GM12878 (cell line): ENCODE results near the gene TMEM61. TPM values are rescaled to one million over a fixed set of nuclear protein-coding genes. Genes with fewer than 3 reads are reported as not detected.
A peak's percentile ranks its signal among the peaks of the same experiment; 100 is the strongest.

Source experiments
- ATF2 ChIP-seq: IDR thresholded peaks from 2 replicates; pipeline ENCODE4 v1.6.1; 2012; ENCODE audit warnings: low read length, inconsistent platforms
- CHD2 ChIP-seq: IDR thresholded peaks from 2 replicates; pipeline ENCODE4 v1.6.1; 2011; ENCODE audit warnings: low read depth, low read length, improper control_type of control experiment, borderline replicate concordance
- CREM ChIP-seq: IDR thresholded peaks from 2 replicates; pipeline ENCODE4 v1.6.1; 2014; ENCODE audit warnings: antibody characterized with exemption, low read depth
- EED ChIP-seq: sonication (generic); IDR thresholded peaks from 2 replicates; pipeline ENCODE4 v1.6.1; 2016; ENCODE audit warnings: antibody characterized with exemption, low read depth
- EGR1 ChIP-seq, 2 experiments: IDR thresholded peaks; 1 replicate in 1 of 2; 2 replicates in 1 of 2; pipeline ENCODE4 v1.6.1; 2011 to 2012; ENCODE audit warnings: low read depth in 2 of 2, low read length in 2 of 2, borderline replicate concordance in 1 of 2, mild to moderate bottlenecking in 1 of 2, moderate library complexity in 1 of 2
- ETV6 ChIP-seq, 2 experiments: fragments of 450-650 bp in 1 of 2; IDR thresholded peaks in 1 of 2; conservative IDR thresholded peaks in 1 of 2; 2 replicates each; pipeline ENCODE4 v1.6.1; 2014; ENCODE audit warnings: antibody characterized with exemption in 1 of 2, borderline replicate concordance in 1 of 2, low read depth in 1 of 2, mild to moderate bottlenecking in 1 of 2, moderate library complexity in 1 of 2
- FOXM1 ChIP-seq: IDR thresholded peaks from 2 replicates; pipeline ENCODE4 v1.6.1; 2012; ENCODE audit warnings: low read depth, mild to moderate bottlenecking, inconsistent platforms, low read length, moderate library complexity
- GABPA ChIP-seq: IDR thresholded peaks from 2 replicates; pipeline ENCODE4 v1.6.1; 2014; ENCODE audit warnings: antibody characterized with exemption, low read depth, mild to moderate bottlenecking, inconsistent platforms
- IKZF1 ChIP-seq: fragments of 450-650 bp; conservative IDR thresholded peaks from 2 replicates; pipeline ENCODE4 v1.6.1; 2017; ENCODE audit warnings: antibody characterized with exemption, mild to moderate bottlenecking
- JUND ChIP-seq: IDR thresholded peaks from 2 replicates; pipeline ENCODE4 v1.6.1; 2012; ENCODE audit warnings: low read depth, mild to moderate bottlenecking, low read length, improper control_type of control experiment, moderate library complexity
- MEF2A ChIP-seq: IDR thresholded peaks from 2 replicates; pipeline ENCODE4 v1.6.1; 2011; ENCODE audit warnings: low read depth, mild to moderate bottlenecking, low read length, moderate library complexity; ENCODE audit not compliant: insufficient read depth
- MLLT1 ChIP-seq: fragments of 450-650 bp; IDR thresholded peaks from 2 replicates; pipeline ENCODE4 v1.6.1; 2016; ENCODE audit warnings: mild to moderate bottlenecking
- MTA2 ChIP-seq: fragments of 450-650 bp; IDR thresholded peaks from 2 replicates; pipeline ENCODE4 v1.6.1; 2016; ENCODE audit warnings: low read depth, mild to moderate bottlenecking, moderate library complexity
- NBN ChIP-seq: fragments of 450-650 bp; IDR thresholded peaks from 2 replicates; pipeline ENCODE4 v1.6.1; 2016
- NR2F1 ChIP-seq: fragments of 450-650 bp; conservative IDR thresholded peaks from 2 replicates; pipeline ENCODE4 v1.6.1; 2017; ENCODE audit warnings: mild to moderate bottlenecking
- PML ChIP-seq: IDR thresholded peaks from 2 replicates; pipeline ENCODE4 v1.6.1; 2012; ENCODE audit warnings: low read length, inconsistent platforms
- POLR2A ChIP-seq: IDR thresholded peaks from 2 replicates; pipeline ENCODE4 v1.6.1; 2011; ENCODE audit warnings: low read depth, mild to moderate bottlenecking, low read length
- TCF12 ChIP-seq: IDR thresholded peaks from 2 replicates; pipeline ENCODE4 v1.6.1; 2011; ENCODE audit warnings: low read depth, mild to moderate bottlenecking, low read length
- ZNF207 ChIP-seq: fragments of 450-650 bp; IDR thresholded peaks from 2 replicates; pipeline ENCODE4 v1.6.1; 2014; ENCODE audit warnings: antibody characterized with exemption, mild to moderate bottlenecking, borderline replicate concordance
- ZNF592 ChIP-seq: fragments of 450-650 bp; IDR thresholded peaks from 2 replicates; pipeline ENCODE4 v1.6.1; 2017; ENCODE audit warnings: mild to moderate bottlenecking, moderate library complexity
- polyA plus RNA-seq, 11 experiments: library from polyadenylated mRNA; depleted of rRNA in 4 of 11; unstranded in 6 of 11; stranded (reverse) in 5 of 11; fragments of >200 nt; fragmentation: Nextera tagmentation in 4 of 11; fragmentation: Illumina TruSeq in 1 of 11; extraction: Ambion mirVana in 4 of 11; extraction: Trizol in 1 of 11; gene quantifications; 1 replicate in 1 of 11; 2 replicates in 10 of 11; pipeline versions ENCODE4 v1.2.1 to v1.2.3, GENCODE V29; 2011 to 2016; ENCODE audit warnings: inconsistent platforms in 2 of 11, missing spikeins in 2 of 11, low read depth in 1 of 11
- total RNA-seq, 4 experiments: library from RNA; depleted of rRNA in 3 of 4; stranded (reverse); fragments of >200 nt in 3 of 4; fragmentation: Illumina TruSeq in 1 of 4; extraction: Trizol in 1 of 4; gene quantifications; 2 replicates each; pipeline versions ENCODE4 v1.2.1 to v1.2.3, GENCODE V29; 2013 to 2021

The TMEM61 gene
- total and polyA plus RNA-seq, 10 of the 15 experiments (the other 5 are each of a cell fraction or from before 2014, with no cell fraction given): not detected

- TF ChIP-seq ZNF592 (peak; percentile 48; the same call in 1 of the 2 replicates), MTA2 (peak; percentile 89), EGR1 (IDR thresholded peaks at IDR 0.05; ENCODE audit: borderline replicate concordance in 1 of 2, low read depth in 2 of 2, low read length in 2 of 2) (0 out of 3 replicates have a peak, but pooled peaks of 1 of the 2 experiments have one; percentile 5), ZNF207 (0 out of 2 replicates have a peak, but pooled peaks have one; percentile 59), PML (peak; percentile 51; the same call in 1 of the 2 replicates), ETV6 (conservative IDR thresholded peaks at IDR 0.05 in 1 of 2, IDR thresholded peaks at IDR 0.05 in 1 of 2; ENCODE audit: borderline replicate concordance in 1 of 2, low read depth in 1 of 2) (peak in 1 of 2 experiments; percentile 84; a peak in 2 of 4 replicates), MLLT1 (0 out of 2 replicates have a peak, but pooled peaks have one; percentile 30), GABPA (peak; percentile 48; the same call in 1 of the 2 replicates), IKZF1 (peak; percentile 85), POLR2A (no peak), MEF2A (peak; percentile 58; the same call in 1 of the 2 replicates), NBN (peak; percentile 90), CHD2 (peak; percentile 64; the same call in 1 of the 2 replicates), CREM (peak; percentile 94), NR2F1 (peak; percentile 45; the same call in 1 of the 2 replicates), EED (peak; percentile 87), ATF2 (peak; percentile 82), JUND (peak; percentile 69; the same call in 1 of the 2 replicates), FOXM1 (peak; percentile 65; the same call in 1 of the 2 replicates), TCF12 (no peak)
Observed at GRCh38 chr1:54971317-54971791, 9.1 kb upstream of the TMEM61 start (continued).
